GM19023 (cell line): ENCODE measurements around the gene PDCL2.
A peak's percentile ranks its signal among the peaks of the same experiment; 100 is the strongest.
"Not testable (repeated sequence)": the region's sequence is repeated elsewhere in the genome, so short reads cannot be mapped to it uniquely, and the experiment has no call there.

Source experiments
- ATAC-seq: cut with Tn5 transposase; IDR thresholded peaks from one replicate; pipeline ENCODE4 v1.9.1; 2021; ENCODE audit warnings: mild to moderate bottlenecking, moderate library complexity; ENCODE audit not compliant: unreplicated experiment

The PDCL2 gene

DNA sequence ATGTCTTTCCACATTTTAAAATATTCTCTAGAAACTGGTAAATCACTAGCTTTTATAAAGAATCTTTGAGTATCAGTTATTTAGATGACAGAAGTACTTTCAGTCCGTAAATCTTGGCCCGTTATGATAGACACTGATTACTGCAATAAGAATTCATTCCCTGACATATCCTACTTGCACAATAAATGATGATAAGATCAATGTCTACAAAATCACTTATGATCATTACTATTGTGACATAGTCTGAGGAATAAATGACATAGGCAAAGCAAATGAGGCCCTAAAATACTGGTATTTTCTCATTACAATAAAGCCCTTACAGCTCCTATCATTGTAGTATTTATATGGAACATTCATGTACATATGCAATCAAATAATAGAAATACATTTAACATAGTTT is 6.6 kb upstream of the PDCL2 start:
- ATAC-seq: no peak

DNA sequence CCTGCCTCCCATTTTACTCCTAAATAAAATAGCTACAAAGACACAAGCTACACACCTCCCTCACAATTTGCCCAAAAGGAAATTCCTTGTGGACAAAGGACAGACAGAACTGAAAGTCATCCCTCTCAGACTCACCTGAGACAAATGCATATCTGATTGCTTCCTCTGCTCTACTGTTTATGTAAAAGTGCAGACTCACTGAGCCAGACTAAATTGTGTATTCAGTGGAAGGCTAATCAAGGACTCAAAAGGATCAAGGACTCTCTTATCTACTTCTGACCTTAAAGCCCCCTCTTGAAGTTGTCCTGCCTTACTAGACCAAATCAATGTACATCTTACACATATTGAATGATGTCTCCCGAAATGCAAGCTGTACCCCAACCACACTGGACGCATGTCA is 3.9 kb downstream of the PDCL2 start:
- ATAC-seq: no peak

DNA sequence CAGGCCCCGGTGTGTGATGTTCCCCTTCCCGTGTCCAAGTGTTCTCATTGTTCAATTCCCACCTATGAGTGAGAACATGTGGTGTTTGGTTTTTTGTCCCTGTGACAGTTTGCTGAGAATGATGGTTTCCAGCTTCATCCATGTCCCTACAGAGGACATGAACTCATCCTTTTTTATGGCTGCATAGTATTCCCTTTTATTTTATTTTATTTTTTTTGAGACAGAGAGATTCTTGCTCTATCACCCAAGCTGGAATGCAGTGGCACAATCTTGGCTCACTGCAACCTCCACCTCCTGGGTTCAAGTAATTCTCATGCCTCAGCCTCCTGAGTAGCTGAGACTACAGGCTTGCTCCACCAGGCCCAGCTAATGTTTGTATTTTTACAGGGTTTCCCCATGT is 9.3 kb downstream of the PDCL2 start:
- not testable (repeated sequence) for ATAC-seq

DNA sequence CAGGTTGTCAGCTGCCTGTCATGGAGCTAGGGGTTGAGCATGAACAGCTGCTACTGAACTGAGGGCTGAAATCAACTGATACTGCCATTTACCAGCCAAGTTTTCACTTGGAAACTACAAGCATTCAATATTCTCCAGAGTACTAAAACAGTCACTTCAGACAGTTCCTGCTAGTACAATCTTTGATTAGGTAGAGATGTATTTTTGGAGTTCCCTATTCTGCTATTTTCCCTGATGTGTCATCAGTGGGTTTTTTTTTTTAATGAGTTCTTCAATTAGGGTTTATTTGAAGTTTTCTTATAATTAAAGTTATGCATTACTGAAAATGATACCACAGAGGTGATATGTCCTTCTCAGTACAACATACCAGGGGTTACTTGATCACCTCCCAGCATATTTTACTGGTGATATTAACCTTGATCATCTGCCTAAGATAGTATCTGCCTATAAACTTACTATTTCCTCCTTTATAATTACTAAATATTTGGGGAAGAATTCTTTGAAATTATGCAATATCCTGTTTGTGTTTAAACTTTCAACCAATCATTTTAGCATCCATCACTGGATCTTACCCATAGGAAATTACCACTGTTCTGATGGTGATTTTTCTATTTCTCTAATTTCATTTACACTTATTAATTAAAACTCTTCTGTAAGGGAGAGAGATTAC is 13.6 kb downstream of the PDCL2 start:
- ATAC-seq: no peak

DNA sequence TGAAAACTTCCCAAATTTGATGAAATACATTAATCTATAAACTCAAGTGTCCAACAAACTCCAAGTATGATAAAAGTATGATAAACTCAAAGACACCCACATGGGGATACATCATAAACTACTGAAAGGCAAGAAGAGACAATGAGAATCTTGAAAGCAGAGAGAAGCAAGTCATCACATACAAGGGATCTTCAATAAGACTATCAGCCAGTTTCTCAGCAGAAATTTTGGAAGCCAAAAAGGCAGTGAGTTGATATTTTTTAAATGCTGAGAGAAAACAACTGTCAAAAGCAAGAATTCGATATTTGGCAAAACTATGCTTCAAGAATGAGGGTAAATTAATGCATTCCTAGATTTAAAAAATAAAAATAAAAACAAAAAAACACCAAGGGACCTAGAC is 16.5 kb downstream of the PDCL2 start:
- ATAC-seq: no peak

DNA sequence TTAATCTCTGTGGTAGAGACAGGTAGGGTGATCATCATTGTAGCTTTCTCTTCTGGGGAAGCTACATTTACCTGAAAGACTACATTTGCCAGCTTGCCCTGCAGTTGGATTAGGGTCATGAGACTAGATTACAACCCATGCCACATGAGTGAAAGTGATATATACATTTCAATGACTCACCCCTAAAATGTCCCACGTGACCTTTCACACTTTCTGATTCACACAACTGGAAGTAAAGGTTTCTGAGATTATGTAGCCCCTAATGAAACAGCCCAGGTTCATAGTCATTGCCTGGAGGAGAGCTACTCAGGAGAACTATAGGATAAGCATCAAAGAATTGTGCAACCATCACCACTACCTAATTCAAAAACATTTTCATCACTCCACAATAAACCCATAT is 17.8 kb downstream of the PDCL2 start:
- ATAC-seq: no peak

DNA sequence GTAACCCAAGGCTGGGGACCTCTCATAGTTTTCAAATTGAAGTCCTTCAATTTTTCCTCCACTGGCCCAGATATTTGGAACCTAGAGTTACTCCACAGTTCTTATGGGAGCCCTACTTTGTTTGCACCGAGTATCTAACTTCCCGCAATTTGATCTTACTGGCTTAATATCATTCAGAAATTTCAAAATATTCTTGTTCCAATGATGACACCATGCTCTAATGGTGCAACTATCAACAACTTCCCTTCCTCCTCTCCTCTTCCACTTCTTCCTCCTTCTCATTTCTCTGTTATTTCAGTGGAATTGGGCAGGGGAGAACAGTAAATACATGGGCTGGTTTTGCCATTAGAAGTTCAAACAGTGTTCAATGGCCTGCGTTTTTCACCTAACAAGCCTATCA is 20.2 kb downstream of the PDCL2 start:
- no peak for ATAC-seq

DNA sequence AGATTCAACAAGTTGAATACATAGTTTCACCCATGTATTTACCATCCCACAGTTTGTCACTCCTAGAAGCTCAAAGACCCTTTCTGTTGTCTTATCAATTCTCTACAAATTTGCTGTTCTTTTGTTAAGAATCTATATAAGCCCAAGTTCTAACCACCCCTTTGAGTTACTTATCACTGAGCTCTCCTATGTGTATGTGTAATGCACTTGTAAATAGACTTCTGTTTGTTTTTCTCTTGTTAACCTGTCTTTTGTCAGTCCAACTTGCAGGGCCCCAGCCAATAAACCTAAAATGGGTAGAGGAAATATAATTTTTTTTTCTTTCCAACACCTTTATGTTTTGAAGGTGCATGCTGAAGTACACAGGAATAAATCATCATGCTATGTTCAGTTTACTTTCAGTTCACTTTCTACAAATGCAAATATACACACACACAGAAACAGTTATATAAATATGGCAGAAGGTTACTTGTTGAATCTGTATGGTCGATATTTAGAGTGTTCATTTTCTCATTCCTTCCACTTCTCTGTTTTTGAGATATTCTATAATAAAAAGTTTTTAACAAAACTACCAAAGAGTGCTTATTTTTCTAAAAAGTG is 23.0 kb downstream of the PDCL2 start:
- no peak for ATAC-seq

DNA sequence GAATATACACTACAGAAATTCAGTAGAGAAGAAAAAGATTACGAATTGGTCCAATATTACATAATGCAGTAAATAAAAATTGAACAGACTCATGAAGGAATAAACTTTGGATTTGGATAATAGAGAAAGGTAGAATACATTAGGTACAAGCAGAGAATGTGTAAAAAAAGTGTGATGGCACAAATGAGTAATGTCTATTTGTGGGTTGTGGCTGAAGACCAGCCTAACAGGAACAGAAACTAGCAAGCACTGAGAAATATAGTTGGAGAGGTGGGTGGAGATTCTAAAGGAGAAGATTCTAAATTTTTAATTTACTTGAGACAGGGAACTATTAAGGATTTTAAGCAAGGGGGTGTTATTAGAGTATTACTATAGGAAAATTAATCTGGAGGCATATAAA is 30.2 kb downstream of the PDCL2 start:
- ATAC-seq: peak; percentile 99

DNA sequence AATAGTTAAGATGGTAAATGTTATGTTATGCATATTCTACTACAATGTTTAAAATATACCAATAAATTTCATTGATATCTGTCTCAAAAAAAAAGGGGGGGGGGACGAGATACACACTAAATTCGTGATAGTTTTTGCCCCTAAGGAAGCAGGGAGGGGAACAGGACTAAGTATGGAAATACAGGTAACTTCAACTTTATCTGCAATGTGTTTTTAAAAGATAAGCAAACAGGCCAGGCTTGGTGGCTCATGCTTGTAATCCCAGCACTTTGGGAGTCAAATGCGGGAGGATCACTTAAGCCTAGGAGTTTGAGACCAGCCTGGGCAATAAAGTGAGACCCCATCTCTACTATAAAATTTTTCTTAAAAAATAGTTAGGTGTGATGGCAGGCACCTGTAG is 31.9 kb downstream of the PDCL2 start:
- no peak for ATAC-seq

DNA sequence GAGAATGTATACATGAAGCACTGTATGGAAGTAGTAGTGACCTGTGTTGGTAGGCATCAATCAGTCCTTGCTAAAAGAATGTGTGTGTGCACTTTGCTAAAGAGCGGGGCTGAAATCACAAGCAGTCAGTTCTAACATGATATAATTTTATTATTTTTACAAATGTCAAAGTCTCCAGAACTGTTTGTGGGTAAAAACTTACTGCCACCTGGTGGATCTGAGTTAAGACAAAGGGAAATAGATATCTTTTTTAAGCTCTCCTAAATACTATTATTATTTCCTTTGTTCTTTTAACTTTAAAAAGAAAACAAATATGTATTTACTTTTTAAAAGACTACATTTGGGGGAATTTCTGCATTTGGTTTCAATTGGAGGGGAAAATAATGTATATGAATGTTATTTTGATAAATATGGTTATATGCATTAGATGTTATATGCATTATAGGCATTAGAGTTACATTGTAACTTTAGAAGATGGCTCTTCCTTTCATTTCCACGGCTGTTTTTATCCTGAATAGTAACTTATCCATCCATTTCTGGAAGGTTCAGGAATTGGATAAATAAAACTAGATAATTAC is 37.5 kb downstream of the PDCL2 start:
- ATAC-seq: no peak

DNA sequence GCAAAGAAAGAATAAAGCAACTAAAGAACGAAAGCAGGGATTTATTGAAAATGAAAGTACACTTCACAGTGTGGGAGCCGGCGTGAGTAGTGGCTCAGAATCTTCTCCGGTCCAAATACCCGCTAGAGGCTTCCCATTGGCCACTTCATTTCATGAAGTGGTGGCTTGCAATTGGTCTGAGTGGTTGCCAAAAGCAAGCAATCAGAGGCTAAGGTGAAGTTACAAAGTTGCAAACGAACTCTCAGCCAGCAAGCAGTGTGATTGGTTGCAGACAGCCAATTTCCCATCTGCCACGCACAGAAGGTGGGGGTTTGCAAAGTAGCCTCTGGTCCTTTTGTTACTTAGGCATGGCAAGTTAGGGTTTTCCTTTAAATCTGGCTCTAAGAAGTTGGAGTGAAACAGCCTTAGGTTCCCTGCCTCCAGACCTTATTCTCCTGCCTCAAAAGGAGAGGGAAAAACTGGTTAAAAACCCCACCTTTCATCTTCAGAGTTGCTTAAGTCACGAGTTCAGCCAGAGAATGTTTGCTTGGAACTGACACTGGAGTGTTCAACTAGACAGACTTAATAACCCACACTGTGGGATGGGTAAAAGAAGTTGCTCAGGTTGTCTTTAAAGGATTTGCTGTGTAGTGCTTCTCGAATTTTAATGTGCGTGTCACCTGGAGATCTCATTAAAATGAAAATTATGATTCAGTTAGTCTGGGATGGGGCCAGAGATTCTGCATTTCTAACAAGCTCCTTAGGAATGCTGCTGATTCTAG is 38.4 kb downstream of the PDCL2 start:
- peak; percentile 70 for ATAC-seq

DNA sequence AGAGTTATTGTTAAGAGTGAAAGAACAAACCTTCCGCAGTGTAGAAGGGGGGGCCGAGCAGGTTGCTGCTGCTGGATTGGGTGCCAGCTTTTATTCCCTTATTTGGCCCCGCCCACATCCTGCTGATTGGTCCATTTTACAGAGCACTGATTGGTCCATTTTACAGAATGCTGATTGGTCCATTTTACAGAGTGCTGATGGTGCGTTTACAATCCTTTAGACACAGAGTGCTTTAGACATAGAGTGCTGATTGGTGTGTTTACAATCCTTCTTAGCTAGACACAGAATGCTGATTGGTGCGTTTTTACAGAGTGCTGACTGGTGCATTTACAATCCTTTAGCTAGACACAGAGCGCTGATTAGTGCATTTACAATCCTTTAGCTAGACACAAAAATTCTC is 40.1 kb downstream of the PDCL2 start:
- not testable (repeated sequence) for ATAC-seq

DNA sequence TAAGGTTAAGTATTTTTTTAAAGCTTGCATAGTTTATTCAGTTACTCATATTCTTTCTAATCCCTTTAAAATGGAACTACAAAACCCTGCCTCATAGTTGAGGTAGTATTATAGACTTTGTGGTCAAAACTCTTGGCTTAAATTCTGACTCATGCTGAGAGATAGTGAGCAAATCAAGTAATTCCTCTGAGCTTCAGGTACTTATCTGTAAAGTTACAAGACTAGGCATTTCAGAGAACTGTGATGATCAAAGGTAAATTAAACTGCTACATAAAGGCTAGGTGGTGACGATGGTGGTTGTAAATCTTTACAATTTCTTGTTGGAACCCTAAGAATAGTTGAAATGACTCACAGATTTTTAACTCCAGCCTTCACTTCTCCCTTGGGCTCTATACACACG is 42.2 kb downstream of the PDCL2 start:
- no peak for ATAC-seq

DNA sequence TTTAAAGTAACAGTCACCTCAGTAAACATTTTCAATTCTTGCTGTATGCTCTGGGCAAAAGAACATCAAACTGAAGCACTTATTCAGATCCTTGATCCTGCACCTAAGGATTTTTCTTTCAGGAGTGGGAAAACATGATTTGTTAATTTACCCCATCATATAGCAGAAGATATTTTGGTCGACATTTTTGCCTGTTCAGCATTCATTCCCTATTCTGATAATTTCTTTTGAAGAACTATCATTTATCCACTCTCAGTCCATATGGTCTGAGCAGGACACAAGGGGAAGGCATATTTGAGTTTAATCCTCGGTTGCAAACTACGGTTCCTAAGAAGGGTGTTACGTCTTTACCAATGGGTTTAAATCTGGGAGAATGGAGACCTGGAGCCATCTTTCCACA is 44.1 kb downstream of the PDCL2 start:
- no peak for ATAC-seq

DNA sequence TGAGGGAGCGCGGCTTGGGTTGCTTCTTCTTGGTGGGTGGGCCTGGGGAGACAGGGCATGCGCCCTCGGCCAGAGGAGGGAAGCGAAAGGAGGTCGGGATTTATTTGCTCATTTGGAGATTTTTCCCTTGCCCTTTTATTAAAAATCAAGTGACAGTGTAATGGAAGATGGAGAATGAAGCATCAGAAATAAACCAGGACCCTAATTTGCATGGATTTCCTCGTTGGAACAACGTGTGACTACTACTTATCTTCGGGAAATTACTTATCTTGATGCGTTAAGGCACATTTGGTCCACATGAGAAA is 44.6 kb downstream of the PDCL2 start:
- ATAC-seq: no peak

DNA sequence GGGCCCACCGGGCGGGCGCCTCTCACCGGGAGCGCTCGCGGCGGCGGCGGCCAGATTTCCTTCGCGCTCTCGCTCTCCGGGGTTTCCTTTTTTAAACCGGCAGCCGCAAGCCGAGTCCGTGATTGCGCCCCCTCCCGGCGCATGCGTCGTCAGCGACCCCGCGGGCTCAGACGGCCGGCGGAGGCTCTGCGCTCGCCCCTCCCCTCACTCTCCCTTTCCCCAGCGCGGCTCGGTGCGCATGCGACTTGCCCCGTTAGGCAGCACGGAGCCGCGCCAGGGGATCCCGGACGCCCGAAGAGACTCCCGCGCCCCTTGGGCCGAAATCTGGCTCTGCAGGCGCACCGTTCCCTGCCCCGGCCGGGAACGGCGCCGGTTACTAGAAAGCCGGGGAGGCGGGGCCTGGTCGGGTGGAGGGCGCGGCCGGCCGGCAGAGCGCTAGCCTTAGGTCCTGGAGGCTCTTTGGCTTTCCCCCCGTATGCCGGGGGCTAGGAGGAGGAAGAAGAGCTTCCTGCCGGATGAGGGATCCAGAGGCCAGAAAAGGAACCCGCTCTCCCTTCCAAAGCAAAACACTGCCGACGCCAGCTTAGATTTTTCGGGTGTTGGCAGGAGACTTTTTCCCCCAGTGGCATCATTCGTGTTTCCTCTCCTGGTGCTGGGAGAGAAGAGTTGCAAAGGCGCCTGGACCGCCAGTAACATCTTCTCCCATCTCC is 45.1 kb downstream of the PDCL2 start, which contains the start of gene CLOCK:
Gene CLOCK (minus strand): TSS at position 154 of the 710 bp plus-strand sequence. CDS start 64,124 bp downstream, outside the sequence.
- peak; percentile 74 for ATAC-seq

DNA sequence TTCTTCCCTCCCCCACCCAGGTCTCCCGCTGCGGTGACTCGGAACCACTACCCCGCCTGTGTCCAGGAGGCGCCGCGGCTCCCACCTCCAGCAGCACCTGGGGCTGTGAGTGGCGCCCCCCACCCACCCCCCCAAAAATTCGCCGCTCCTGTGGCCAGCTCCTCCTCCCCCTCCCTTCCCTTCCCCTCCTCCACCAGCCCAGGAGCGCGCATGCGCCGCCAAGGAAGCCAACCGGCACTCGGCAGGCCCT is 45.6 kb downstream of the PDCL2 start:
- peak; percentile 53 for ATAC-seq

DNA sequence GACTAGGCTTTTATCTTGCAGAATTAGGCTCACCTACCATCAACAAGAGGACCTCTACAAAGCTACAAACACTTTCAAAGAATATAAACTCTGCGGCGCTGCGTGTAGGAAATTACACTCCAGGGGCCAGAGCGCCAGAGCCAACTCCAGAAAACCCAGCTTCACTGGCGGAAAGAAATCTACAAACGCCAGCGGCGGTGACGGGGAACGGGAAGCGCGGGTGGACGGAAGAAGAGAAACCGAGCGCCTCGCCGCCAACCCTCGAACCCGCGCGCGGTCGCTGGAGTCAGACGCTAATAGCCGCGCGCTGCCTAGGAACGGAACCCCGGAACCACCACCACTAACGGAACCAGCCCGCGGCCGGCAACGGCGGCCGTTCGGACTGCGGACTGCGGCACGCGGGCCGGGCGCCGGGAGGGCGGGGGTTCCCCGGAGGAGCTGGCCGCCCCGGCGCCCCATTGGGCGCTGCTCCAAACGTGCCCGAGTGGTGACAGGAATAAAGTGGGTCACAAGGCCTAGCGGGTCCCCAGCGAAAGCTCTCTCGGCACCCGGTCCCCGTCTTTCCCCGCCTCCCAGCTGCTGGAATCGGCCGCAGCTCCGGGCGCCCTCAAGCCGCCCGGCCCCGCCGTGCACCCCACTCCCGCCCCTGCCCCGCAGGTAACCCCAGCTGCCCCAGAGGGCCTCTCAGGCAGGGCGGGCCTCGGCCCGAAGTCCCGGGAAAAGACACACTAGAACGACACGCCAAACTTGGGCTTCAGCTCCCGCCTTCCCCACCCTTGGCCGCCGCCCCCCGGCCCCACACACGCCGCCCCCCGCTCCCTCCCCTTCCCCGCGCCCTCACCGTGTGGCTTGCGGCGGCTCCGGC is 46.2 kb downstream of the PDCL2 start:
- peak; percentile 51 for ATAC-seq

DNA sequence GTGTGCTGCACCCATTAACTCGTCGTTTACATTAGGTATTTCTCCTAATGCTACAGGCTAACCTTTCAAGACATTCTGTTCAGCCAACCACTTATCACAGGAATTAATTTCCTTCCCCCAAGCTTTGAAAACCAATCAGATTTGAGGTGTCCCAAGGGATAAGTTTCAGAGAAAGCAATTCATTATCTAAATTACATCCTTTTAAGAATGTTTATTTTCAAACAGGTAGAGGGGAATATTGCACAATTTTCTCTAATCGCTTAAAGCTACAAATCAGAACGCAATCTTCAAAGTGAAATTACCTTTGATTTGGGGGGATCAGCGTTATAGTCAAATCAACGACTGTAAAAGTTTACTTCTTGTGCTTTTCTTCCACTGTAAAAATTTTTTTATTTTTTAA is 46.9 kb downstream of the PDCL2 start:
- ATAC-seq: no peak

DNA sequence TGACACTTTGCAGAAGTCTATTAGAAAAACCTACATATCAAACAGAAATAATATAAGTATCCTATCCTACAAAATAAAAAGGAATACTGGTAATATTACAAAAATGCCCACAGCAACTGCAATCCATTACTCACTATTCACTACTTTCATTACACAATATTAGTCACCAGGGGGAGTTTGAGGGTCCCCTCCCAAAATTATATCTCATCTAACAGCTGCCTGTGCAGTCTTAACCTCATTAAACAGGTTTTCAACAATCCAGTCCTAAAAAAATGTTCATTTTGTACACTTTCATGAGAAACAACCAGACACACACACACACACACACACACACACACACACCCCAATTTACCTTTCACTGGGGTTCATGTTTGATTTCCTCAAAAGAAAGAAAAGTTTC is 48.2 kb downstream of the PDCL2 start:
- ATAC-seq: no peak
